HG03175 (cell line): Measurements from ENCODE around the gene SCIN.
A peak's percentile ranks its signal among the peaks of the same experiment; 100 is the strongest.
"Not testable (repeated sequence)": the region's sequence is repeated elsewhere in the genome, so short reads cannot be mapped to it uniquely, and the experiment has no call there.

ENCODE experiments used
- ATAC-seq: cut with Tn5 transposase; IDR thresholded peaks from one replicate; pipeline ENCODE4 v1.9.1; 2021; ENCODE audit warnings: mild to moderate bottlenecking, moderate library complexity; ENCODE audit not compliant: unreplicated experiment

SCIN gene

DNA sequence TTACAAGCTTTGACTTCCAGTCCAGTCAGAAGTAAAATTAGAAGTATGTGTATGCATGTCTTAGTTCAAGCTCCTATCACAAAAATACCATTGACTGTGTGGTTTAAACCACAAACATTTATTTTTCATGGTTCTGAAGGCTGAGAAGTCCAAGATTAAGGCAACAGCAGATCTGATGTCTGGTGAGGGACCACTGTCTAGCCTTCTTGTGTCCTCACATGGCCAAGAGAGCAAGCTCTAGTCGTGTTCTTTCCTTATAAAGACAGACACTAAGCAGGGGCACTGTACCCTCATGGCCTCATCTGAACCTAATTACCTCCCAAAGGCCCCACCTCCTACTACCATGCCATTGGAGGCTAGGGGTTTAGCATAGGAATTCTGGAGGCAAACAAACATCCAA, 75.6 kb downstream of the SCIN start:
- ATAC-seq = no peak

- no peak for ATAC-seq
Observed at GRCh38 chr7:12647364-12648219, 77.1 kb downstream of the SCIN start.

GRCh38 chr7:12648704-12649261, 78.3 kb downstream of the SCIN start:
- no peak for ATAC-seq

- ATAC-seq = no peak
Observed at GRCh38 chr7:12649348-12649747, 78.8 kb downstream of the SCIN start.

DNA sequence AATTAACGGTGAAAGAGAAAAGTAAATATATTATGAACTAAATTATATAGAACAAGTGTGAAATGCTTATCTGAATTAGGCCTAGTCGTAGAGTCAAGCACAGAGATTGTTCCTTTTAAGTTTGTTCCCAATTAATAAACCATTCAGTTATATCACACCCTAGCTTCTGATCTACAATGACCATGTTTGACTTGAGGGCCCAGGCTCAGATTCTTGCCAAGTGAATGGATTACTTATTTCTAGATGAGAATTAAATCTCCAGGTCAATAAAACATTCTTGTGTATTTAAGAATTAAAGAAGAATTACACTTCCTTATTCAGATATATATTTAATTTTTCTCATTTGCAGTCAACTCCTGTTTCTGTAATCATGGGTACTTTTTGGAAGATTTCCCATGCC, 79.6 kb downstream of the SCIN start:
- no peak for ATAC-seq

- ATAC-seq = no peak
Observed at GRCh38 chr7:12653110-12653509, 82.6 kb downstream of the SCIN start.

DNA sequence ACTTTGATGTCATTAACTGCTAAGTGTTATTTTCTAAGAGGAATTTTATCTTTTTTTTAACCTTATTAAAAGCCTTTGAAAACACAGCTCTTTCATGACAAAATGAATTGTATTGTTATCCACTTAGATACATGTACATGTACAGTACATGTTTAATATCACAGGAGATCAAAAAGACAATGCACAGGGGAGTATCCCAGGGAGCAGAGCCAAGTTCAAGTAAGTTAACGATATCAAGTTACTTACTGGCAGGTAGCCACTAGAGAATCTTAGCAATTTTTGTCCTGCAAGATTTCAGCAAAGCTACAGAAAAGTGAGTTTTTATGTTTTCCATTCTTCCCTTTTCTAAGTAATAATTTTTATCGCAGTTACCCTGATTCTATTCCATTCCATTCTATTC, 83.0 kb downstream of the SCIN start:
- no peak for ATAC-seq

- no peak for ATAC-seq
Observed at GRCh38 chr7:12655161-12655560, 84.6 kb downstream of the SCIN start.

DNA sequence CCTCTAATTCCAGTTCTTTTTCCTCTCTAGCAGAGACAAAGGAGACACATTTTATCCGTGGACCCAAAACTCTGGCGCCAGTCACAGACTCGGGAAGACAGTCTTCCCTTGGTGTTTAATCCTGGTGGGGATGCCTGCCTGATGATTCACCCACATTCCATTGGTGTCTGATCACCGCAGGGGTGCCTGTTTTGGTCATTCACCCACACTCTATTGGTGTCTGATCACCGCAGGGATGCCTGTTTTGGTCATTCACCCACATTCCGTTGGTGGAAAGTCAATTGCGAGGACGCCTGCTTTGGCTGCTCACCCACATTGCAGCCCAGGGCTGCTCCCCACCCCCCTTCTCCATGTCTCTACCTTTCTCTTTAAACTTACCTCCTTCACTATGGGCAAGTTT, 89.9 kb downstream of the SCIN start:
- not testable (repeated sequence) for ATAC-seq

- not testable (repeated sequence) for ATAC-seq
Observed at GRCh38 chr7:12660986-12661385, 90.5 kb downstream of the SCIN start.

- ATAC-seq = no peak
Observed at GRCh38 chr7:12661581-12661980, 91.1 kb downstream of the SCIN start.

GRCh38 chr7:12670000-12670729, 99.6 kb downstream of the SCIN start:
- ATAC-seq = no peak

DNA sequence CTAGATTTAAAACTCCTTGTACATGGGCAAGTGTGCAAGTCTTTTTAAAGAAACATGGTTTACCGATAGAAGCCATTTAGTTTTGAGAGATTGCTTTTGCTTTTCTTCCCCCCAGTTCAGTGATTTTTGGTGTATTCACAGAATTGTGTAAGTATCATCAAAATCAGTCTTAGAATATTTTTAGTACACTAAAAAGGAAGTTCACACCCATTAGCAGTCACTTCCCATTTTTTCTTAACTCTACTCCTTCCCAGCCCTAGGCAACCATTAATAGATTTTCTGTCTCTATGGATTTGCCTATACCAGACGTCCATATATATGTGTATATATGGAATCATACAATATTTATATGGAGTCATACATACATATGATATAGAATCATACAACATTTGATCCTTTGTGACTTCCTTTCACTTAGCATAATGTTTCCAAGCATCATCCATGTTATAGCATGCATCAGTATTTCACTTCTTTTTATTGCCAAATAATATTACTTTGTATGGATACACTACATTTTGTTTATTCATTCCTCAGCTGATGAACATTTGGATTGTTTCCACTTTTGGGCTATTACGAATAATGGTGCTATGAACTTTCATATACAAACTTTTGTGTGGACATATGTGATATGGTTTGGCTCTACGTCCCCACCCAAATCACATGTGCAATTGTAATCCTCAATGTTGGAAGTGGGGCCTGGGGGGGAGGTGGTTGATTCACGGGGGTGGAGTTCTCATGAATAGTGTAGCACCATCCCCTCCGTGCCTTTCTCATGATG, 100.4 kb downstream of the SCIN start:
- no peak for ATAC-seq

DNA sequence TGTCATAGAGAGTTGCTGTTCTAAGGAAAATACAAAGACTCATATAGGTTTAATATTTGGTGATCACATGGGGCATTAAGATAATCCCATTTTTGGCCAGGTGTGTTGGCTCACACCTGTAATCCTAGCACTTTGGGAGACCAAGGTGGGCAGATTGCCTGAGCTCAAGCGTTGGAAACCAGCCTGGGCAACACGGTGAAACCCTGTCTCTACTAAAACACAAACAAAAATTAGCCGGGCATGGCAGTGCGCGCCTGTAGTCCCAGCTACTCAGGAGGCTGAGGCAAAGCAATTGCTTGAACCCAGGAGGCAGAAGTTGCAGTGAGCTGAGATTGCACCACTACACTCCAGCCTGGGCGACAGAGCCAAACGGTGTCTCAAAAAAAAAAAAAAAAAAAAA, 102.9 kb downstream of the SCIN start:
- not testable (repeated sequence) for ATAC-seq

DNA sequence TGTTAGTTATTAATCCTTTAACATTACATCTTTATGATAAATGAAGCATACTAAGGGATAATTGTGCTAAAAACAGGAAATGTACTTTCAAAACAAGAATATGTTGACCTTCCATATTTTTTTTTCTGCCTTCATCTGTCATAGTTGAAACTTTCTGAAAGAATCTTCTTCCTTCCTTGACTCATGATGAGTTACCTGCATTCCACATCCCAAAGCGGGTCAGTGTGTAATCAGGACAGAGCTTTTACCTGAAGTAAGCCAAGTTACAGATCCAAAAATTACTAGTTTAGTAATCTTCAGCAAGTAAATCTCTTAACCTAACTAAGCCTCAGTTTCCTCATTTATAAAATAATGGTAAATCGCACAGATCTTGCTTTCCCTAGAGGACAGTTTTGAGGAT, 103.5 kb downstream of the SCIN start:
- no peak for ATAC-seq

DNA sequence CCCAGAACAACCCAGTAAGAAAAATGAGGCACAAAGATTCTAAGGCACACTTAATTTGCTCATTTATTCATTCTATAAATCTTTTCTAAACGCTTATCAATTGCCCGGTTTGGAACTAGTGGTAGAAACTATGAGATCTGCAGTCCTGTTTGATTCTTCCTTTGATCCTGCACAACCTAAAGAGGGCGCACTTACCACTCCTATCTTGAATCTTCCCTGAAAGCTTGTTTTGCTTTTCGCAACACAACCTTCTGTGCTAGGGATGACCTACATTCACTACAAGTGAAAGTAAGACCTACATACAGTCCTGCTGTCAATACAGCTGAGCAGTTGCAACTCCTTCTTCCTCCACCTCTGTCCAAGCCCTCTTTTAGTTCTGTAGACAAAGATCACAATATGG, 104.3 kb downstream of the SCIN start:
- peak; percentile 70 for ATAC-seq

GRCh38 chr7:12683678-12684585, 113.4 kb downstream of the SCIN start:
- no peak for ATAC-seq

- no peak for ATAC-seq
Observed at GRCh38 chr7:12684733-12685132, 114.2 kb downstream of the SCIN start.

DNA sequence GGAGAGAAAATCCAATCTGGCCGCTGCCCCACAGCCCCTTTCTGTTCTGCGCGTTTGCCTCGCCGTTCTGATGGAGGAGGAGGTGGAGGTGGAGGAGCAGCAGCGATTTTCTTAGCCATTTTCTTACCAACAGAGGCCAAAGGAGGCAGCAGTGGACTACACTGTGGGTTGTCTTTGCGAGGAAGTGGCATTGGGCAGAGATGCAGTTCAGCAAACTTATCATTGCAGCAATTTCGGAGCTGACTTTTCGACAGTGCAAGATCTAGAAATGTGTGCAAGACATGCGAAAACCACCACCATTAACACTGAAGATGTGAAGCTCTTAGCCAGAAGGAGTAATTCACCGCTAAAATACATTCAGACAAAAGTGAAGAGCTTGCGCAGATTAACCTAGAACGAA, 115.0 kb downstream of the SCIN start:
- ATAC-seq = no peak

GRCh38 chr7:12686234-12686890, 115.8 kb downstream of the SCIN start:
- ATAC-seq = peak; percentile 86
